Raji (cell line): ENCODE data around the gene AMN1.

Experiments
- POLR2A ChIP-seq: IDR thresholded peaks from 2 replicates; pipeline ENCODE4 v1.6.1; 2011; ENCODE audit warnings: low read depth, low read length, control low read depth; ENCODE audit not compliant: insufficient read depth

The AMN1 gene

GRCh38 chr12:31682136-31682962 lies 46.5 kb downstream of the AMN1 start:
- TF ChIP-seq POLR2A, result no peak

DNA sequence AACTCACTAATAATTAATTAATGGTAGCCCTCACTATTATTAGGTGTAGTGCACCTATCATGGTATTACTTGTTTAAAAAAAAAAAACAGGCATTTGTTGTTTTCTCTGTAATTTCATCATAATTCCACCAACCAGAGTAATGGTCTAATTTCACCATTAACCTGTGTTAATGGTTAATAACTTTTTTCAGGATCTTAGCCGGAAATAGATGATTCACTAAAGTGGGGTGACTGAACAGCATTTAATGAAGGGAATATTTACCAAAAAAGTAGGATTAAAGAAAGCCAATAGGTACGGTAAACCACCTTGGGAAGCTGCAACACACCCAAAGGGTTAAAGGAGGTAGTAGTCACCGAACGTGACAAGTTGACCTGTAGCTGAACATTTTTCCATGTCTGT lies 56.3 kb downstream of the AMN1 start:
- TF ChIP-seq POLR2A, result no peak

DNA sequence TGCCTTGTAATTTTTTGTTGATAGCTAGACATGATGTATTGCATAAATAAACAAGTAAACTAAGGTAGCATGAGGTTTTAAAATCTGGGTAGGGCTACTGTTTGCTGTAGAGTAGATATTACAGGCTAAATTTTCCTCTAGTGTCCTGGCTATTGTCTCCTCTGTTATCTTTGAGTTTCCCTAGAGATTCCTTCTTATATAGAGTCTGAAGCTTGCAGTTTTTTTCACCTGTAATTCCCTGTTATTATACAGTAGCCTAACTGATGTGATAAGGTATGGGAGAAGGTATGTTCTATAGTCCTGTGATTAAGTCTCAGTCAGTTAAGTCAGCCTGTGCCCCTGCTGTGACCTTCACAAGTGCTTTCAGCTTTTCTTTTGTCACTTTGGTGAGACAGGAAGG lies 59.8 kb downstream of the AMN1 start:
- no peak for TF ChIP-seq POLR2A

DNA sequence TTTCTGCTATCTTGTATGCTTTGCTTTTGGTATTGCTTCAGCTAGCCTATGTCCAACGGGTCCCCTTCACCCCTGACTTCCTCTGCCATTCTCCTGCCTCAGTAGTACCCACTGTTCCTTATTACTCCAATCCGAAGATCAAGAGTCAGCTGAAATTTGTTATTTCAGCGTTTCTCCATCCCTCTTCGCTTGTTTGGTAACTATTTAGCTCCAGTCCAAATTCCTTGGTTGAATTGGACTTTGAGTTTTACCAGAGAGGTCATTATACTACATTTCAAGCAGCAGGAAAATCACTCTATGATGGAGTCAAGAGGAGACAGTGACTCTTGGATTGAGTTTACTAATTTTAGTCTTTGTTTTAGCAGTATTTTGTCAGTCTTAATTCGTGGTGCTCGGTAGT lies 64.8 kb downstream of the AMN1 start:
- no peak for TF ChIP-seq POLR2A

DNA sequence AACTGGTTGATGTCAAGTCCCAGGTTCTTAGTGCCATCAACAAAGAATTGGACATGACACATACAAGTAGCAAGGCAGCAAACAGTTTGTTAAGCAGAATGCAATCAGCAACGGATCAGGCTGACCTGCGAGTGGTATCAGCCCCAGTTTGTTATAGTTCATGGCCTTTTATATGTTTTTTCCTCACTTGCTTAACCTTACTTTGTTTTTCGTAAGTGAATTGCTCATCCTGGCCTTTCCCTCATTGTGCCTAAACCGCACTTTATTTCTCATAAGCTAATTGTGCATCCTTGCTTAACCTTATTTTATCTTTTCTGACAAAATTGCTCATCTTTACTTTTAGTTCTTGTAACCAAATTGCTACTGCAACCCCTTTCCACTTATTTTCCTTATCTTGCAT lies 65.2 kb downstream of the AMN1 start:
- TF ChIP-seq POLR2A, result no peak

DNA sequence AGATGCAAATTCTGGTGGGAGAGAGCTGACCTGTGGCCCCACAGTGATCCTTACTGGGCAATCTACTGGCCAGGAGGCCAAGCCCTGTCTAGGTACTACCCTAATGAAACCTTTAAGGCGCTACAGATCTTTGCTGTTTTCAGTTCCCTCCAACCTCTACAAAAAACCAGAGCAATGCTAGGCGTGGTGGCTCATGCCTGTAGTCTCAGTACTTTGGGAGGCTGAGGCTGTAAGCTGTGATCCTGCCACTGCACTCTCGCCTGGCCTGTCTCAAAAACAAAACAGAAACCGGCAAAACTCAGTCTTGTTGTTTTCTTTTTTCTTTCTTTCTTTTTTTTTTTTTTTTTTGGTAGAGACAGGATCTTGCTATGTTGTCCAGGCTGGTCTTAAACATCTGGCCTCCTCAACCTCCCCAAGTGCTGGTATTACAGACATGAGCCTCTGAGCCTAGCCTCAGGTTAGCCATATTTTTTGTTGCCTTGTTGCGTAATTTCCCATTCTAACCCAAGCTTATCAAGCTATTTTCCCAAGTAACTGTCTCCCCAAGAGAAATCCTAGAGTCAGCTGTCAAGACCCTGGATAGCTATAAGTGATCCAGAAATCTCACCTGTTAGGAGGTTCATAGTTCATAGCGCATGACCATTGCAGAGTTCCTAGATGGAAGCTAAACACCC lies 66.5 kb downstream of the AMN1 start:
- TF ChIP-seq POLR2A, result no peak

DNA sequence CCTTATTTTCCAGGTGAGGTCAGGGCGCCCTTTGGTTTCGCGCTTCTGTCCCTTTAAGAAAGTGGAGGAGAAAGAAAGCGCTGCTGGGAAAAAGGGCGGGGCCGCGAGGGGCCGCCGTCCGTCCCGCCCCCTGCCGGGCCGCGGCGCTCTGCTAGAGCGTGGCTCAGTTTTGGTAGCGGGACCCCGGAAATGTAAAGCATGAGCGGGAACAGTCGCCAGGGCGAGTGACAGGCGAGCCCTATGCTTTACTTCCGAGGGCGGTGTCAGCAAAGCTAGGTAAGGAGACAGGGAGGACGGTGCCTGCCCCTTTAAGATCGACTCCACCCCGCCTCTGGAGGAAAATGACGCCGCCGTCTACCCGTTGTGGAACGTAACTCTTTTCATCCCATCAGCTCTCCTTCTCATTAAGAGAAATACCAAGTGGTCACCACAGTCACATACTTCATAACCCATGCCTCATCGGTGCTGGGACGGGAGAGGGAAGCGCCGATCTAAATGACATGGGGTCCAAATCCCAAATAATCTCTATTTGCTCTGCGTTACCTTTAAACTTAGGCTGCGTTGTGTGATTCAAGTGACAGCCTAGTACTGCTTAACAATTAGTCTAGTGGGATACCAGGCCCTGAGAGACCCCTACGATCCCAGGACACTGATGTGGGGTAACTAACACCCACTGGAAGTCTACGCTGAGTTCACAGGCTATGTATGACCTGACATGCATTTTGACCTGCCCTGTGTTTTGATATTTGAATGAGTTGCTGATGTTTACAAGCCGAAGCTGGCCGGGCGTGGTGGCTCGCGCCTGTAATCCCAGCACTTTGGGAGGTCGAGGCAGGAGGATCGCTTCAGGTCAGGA lies 69.5 kb downstream of the AMN1 start, which contains the start of gene ETFBKMT:
Gene ETFBKMT (plus strand): TSS at position 602 of the 856 bp plus-strand sequence. CDS start 2,266 bp downstream, outside the sequence.
- peak; percentile 71 for TF ChIP-seq POLR2A

DNA sequence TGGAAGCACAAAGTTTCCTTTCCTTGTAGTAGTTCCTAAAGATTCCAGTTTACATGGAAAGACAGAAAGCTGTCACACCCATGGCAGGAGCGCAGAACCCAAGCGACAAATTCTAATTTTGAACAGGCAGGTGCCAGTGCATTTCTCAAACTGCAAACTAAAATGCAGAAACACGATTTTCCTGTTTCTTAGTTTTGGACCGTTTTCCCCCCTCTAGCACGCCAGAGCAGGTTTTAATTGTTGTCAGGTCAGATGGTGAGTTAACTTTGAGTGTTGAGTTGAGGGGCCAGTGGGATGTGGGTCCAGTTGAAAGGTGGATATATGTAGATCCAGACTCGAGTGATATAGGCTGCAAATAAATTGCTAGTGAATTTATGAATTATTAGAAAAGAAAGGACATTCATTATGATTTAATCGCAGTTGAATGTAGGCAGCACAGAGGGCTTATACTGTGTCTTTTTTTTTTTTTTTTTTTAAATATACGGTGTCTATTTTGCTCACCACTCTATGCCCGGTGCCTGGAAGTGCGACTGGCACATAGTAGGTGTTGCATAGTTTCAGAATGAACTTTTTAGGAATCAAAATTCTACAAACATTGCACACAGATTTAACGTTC lies 70.2 kb downstream of the AMN1 start:
- no peak for TF ChIP-seq POLR2A

DNA sequence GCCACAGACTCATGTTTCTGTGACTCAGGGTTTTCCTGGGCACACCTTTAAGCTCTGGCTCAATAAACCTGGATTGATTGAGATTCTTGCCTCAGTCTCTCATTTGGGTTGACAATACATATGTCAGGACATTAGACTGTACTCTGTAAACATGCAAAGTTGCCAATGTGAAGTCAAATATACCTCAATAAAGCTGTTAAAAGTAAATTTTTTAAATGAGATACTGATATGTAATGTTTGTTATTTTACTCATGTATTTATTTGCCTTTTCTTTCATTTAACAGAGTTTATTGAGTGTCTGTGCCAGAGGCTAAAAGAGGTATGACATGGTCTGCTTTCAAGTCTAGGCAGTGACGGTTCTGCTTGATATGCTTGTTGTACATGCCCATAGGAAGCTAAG lies 73.0 kb downstream of the AMN1 start:
- TF ChIP-seq POLR2A, result no peak

GRCh38 chr12:31655208-31655607 lies 73.6 kb downstream of the AMN1 start:
- no peak for TF ChIP-seq POLR2A

DNA sequence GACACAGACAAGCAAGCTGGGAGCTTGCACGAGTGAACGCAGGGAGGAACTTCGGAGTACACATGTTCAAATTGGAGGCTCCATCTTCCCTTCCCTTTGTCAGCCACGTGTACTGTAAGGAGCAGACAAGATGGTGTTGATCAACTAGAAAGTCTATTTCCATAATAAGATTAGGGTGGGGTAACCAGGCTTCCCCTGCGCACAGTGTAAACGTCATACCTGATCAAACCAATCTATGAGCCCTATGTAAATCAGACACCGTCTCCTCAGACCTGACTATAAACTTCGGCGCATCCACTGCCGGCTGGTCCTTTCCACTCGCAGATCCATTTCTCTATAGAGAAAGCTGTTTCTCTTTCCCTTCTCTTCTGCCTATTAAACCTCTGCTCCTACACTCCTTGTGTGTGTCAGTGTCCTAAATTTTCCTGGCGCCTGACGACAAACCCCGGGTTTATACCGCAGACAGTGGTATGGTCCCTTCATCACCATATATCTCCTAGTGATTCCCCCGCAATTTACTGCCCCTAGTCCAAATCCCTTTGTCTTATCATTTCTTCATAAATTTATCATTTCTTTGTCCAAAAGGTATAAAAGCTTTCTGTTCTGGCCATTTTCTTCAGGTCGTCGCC lies 76.8 kb downstream of the AMN1 start:
- TF ChIP-seq POLR2A, result no peak

DNA sequence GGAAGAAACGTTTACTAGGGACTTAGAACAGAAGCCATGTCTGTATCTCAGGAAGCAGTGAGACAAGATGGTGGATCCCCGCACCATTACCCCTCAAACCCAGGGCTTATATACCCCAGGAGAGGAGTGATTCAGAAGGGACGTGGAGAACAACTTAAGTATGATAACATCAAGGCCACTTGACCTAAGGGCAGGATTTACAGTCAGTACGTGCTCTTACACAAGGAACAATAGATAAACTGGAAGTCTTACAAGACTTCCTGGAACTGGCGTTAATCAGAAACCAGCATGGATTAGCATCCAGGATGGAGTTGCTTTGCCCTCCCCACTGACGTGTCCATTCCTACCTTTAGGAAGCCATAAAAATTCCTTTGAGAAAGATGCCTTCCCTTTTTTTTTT lies 77.9 kb downstream of the AMN1 start:
- no peak for TF ChIP-seq POLR2A

- TF ChIP-seq POLR2A, result no peak
These were observed 81.7 kb downstream of the AMN1 start for GRCh38 chr12:31647086-31647491.

- no peak for TF ChIP-seq POLR2A
These were observed 82.9 kb downstream of the AMN1 start for GRCh38 chr12:31645924-31646323.

DNA sequence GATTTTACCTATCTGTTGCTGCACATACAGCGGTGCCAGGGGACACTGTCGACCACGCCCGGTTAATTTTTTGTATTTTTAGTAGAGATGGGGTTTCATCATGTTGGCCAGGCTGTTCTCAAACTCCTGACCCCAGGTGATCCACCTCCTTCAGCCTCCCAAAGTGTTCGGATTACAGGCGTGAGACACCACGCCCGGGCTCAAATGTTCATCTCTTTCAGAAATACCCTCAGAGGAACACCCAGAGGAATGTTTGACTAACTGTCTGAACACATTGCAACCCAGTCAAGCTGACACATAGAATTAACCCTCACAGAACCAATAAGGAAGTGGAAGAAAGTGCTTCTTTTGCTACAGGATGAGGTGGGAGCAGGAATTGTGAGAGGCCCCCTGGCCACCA lies 84.3 kb downstream of the AMN1 start:
- TF ChIP-seq POLR2A, result no peak
